AML-193 (cell line): ENCODE data around the gene CDKL4.
"Not testable (repeated sequence)": the region's sequence is repeated elsewhere in the genome, so short reads cannot be mapped to it uniquely, and the experiment has no call there.

Experiments used
- DNase-seq, 2 experiments: peaks; one replicate each; lab custom pipeline; 2025; lab: John Stamatoyannopoulos, UW

Gene CDKL4

GRCh38 chr2:39178756-39179155 is 65.0 kb downstream of the CDKL4 start:
- DNase-seq: no peak

- no peak for DNase-seq
Observed at GRCh38 chr2:39176997-39177396, 66.8 kb downstream of the CDKL4 start.

GRCh38 chr2:39175026-39175812 is 68.6 kb downstream of the CDKL4 start:
- DNase-seq: no peak

- DNase-seq: no peak
Observed at GRCh38 chr2:39174022-39174421, 69.7 kb downstream of the CDKL4 start.

GRCh38 chr2:39172047-39172706 is 71.6 kb downstream of the CDKL4 start:
- not testable (repeated sequence) for DNase-seq

- no peak for DNase-seq
Observed at GRCh38 chr2:39171621-39172020, 72.1 kb downstream of the CDKL4 start.

- DNase-seq: no peak
Observed at GRCh38 chr2:39164089-39164488, 79.7 kb downstream of the CDKL4 start.

- no peak for DNase-seq
Observed at GRCh38 chr2:39160982-39161381, 82.8 kb downstream of the CDKL4 start.

- DNase-seq: no peak
Observed at GRCh38 chr2:39159283-39159682, 84.5 kb downstream of the CDKL4 start.

- DNase-seq: no peak
Observed at GRCh38 chr2:39158351-39158750, 85.4 kb downstream of the CDKL4 start.

- no peak for DNase-seq
Observed at GRCh38 chr2:39156846-39157245, 86.9 kb downstream of the CDKL4 start.

- no peak for DNase-seq
Observed at GRCh38 chr2:39156107-39156506, 87.7 kb downstream of the CDKL4 start.

GRCh38 chr2:39155573-39155972 is 88.2 kb downstream of the CDKL4 start:
- not testable (repeated sequence) for DNase-seq

GRCh38 chr2:39154944-39155343 is 88.8 kb downstream of the CDKL4 start:
- DNase-seq: no peak

GRCh38 chr2:39153312-39153711 is 90.5 kb downstream of the CDKL4 start:
- DNase-seq: no peak

GRCh38 chr2:39152504-39152903 is 91.3 kb downstream of the CDKL4 start:
- no peak for DNase-seq

- no peak for DNase-seq
Observed at GRCh38 chr2:39150890-39151497, 92.8 kb downstream of the CDKL4 start.

GRCh38 chr2:39150102-39150562 is 93.6 kb downstream of the CDKL4 start:
- DNase-seq: no peak

GRCh38 chr2:39146630-39147029 is 97.1 kb downstream of the CDKL4 start:
- no peak for DNase-seq

GRCh38 chr2:39145906-39146421 is 97.8 kb downstream of the CDKL4 start:
- DNase-seq: no peak

- DNase-seq: no peak
Observed at GRCh38 chr2:39144416-39144815, 99.4 kb downstream of the CDKL4 start.

GRCh38 chr2:39142904-39143605 is 100.7 kb downstream of the CDKL4 start:
- no peak for DNase-seq
